Measurements from ENCODE around the gene IL4R. TPM values are rescaled to one million over a fixed set of nuclear protein-coding genes. Genes with fewer than 3 reads are reported as not detected.

IL4R gene
- total and polyA plus RNA-seq, 2 of the 13 experiments (the other 11 are each of a cell fraction or from before 2014, with no cell fraction given), result 15.9 to 49.6 TPM

DNA sequence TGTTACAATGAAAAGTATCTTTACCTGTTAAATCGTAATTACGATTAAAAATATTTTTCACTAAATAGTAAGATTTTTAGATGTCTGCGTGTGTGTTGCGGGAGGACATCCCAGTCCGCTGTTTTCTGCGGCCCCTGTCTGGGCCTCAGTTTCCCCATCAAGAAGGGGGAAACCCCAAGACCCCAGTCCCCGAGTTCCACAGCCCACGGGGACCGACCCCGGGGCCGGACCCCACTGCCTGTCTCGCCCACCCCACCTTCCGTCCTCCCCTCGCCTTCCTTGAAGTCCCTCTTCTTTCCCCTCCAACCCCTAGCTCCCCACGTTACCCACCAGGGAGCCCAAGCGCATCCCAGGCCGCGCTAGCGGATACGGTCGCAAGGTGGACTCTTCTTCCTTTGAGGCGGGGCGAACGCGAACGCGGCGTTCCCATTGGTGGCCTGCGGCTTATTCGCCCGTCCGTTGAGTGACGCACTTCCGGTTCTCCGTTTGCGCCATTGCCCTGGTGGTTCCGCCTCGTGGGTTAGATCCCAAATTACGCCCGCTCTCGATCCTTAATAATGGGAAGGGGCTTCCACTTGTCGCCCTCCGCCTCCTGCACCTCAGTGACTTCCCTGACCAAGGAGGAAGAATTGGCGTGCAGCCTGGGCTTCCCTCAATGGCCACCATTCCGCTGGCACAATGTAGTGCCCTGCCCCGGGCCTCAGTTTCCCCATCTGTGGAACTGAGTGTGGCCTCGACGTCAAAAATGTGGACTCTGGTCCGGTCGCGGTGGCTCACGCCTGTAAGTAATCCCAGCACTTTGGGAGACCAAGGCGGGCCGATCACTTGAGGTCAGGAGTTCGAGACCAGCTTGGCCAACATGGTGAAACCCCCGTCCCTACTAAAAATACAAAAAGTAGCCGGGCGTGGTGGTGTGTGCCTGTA, 45.1 kb upstream of the IL4R start, which contains the start of gene NSMCE1 (continued):
- TF ChIP-seq BORCS8-MEF2B (CRISPR knock-in tag; IDR thresholded peaks at IDR 0.05) (no peak; the same call in none of the 2 replicates), SALL1 (CRISPR knock-in tag; IDR thresholded peaks at IDR 0.05) (peak; percentile 90), MIER2 (CRISPR knock-in tag; IDR thresholded peaks at IDR 0.05) (no peak), ZZZ3 (CRISPR knock-in tag; IDR thresholded peaks at IDR 0.05; ENCODE audit: borderline replicate concordance) (peak; percentile 39; the same call in 1 of the 2 replicates), ZNF619 (CRISPR knock-in tag; IDR thresholded peaks at IDR 0.05) (peak; percentile 72; the same call in 1 of the 2 replicates), ZNF331 (CRISPR knock-in tag; IDR thresholded peaks at IDR 0.05) (peak; percentile 45; the same call in 1 of the 2 replicates), ZNF224 (CRISPR knock-in tag; IDR thresholded peaks at IDR 0.05) (peak; percentile 86; the same call in 1 of the 2 replicates), ARID2 (CRISPR knock-in tag; IDR thresholded peaks at IDR 0.05; ENCODE audit: borderline replicate concordance) (no peak; the same call in 1 of the 2 replicates), RBFOX2 (IDR thresholded peaks at IDR 0.05; ENCODE audit: low read depth, low read length) (peak; percentile 95), PHF8 (CRISPR knock-in tag; IDR thresholded peaks at IDR 0.05) (peak; percentile 92), CEBPG (CRISPR knock-in tag; IDR thresholded peaks at IDR 0.05) (peak; percentile 78), GTF2F1 (IDR thresholded peaks at IDR 0.05; ENCODE audit: low read length) (no peak), REXO4 (CRISPR knock-in tag; IDR thresholded peaks at IDR 0.05; ENCODE audit: borderline replicate concordance) (0 out of 2 replicates have a peak, but pooled peaks have one; percentile 73), ZNF136 (CRISPR knock-in tag; IDR thresholded peaks at IDR 0.05; ENCODE audit: low read depth) (no peak), AHR (CRISPR knock-in tag; IDR thresholded peaks at IDR 0.05) (peak; percentile 50; the same call in 1 of the 2 replicates)
- TF ChIP-seq, protein P1, sequence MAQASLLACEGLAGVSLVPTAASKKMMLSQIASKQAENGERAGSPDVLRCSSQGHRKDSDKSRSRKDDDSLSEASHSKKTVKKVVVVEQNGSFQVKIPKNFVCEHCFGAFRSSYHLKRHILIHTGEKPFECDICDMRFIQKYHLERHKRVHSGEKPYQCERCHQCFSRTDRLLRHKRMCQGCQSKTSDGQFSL (CRISPR knock-in tag; IDR thresholded peaks at IDR 0.05), result no peak
- TF ChIP-seq, protein P2, sequence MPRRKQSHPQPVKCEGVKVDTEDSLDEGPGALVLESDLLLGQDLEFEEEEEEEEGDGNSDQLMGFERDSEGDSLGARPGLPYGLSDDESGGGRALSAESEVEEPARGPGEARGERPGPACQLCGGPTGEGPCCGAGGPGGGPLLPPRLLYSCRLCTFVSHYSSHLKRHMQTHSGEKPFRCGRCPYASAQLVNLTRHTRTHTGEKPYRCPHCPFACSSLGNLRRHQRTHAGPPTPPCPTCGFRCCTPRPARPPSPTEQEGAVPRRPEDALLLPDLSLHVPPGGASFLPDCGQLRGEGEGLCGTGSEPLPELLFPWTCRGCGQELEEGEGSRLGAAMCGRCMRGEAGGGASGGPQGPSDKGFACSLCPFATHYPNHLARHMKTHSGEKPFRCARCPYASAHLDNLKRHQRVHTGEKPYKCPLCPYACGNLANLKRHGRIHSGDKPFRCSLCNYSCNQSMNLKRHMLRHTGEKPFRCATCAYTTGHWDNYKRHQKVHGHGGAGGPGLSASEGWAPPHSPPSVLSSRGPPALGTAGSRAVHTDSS (CRISPR knock-in tag; conservative IDR thresholded peaks at IDR 0.05), result no peak
- TF ChIP-seq, protein P3, sequence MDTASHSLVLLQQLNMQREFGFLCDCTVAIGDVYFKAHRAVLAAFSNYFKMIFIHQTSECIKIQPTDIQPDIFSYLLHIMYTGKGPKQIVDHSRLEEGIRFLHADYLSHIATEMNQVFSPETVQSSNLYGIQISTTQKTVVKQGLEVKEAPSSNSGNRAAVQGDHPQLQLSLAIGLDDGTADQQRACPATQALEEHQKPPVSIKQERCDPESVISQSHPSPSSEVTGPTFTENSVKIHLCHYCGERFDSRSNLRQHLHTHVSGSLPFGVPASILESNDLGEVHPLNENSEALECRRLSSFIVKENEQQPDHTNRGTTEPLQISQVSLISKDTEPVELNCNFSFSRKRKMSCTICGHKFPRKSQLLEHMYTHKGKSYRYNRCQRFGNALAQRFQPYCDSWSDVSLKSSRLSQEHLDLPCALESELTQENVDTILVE (CRISPR knock-in tag; IDR thresholded peaks at IDR 0.05), result no peak
- TF ChIP-seq, protein P4, sequence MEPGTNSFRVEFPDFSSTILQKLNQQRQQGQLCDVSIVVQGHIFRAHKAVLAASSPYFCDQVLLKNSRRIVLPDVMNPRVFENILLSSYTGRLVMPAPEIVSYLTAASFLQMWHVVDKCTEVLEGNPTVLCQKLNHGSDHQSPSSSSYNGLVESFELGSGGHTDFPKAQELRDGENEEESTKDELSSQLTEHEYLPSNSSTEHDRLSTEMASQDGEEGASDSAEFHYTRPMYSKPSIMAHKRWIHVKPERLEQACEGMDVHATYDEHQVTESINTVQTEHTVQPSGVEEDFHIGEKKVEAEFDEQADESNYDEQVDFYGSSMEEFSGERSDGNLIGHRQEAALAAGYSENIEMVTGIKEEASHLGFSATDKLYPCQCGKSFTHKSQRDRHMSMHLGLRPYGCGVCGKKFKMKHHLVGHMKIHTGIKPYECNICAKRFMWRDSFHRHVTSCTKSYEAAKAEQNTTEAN (CRISPR knock-in tag; conservative IDR thresholded peaks at IDR 0.05), result peak; percentile 54
- TF ChIP-seq, protein P5, sequence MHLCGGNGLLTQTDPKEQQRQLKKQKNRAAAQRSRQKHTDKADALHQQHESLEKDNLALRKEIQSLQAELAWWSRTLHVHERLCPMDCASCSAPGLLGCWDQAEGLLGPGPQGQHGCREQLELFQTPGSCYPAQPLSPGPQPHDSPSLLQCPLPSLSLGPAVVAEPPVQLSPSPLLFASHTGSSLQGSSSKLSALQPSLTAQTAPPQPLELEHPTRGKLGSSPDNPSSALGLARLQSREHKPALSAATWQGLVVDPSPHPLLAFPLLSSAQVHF (CRISPR knock-in tag; IDR thresholded peaks at IDR 0.05), result 0 out of 2 replicates have a peak, but pooled peaks have one; percentile 42
- TF ChIP-seq, protein P6, sequence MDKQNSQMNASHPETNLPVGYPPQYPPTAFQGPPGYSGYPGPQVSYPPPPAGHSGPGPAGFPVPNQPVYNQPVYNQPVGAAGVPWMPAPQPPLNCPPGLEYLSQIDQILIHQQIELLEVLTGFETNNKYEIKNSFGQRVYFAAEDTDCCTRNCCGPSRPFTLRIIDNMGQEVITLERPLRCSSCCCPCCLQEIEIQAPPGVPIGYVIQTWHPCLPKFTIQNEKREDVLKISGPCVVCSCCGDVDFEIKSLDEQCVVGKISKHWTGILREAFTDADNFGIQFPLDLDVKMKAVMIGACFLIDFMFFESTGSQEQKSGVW (CRISPR knock-in tag; IDR thresholded peaks at IDR 0.05; ENCODE audit: borderline replicate concordance), result no peak

Measured in HepG2 (cell line).